ENCODE results near the gene TMEM256. TPM values are rescaled to one million over a fixed set of nuclear protein-coding genes. Genes with fewer than 3 reads are reported as not detected.

Gene TMEM256
- total RNA-seq, 1 donor: 141 TPM

GRCh38 chr17:7355053-7355452 is 48.8 kb downstream of the TMEM256 start, which contains the start of gene TMEM95:
TSS of gene TMEM95 (plus strand) at chr17:7355156. CDS start at chr17:7355205, 49 bp downstream.
- DNase-seq (ENCODE audit: low read depth in 2 of 3, low spot score in 2 of 3): no peak

DNA sequence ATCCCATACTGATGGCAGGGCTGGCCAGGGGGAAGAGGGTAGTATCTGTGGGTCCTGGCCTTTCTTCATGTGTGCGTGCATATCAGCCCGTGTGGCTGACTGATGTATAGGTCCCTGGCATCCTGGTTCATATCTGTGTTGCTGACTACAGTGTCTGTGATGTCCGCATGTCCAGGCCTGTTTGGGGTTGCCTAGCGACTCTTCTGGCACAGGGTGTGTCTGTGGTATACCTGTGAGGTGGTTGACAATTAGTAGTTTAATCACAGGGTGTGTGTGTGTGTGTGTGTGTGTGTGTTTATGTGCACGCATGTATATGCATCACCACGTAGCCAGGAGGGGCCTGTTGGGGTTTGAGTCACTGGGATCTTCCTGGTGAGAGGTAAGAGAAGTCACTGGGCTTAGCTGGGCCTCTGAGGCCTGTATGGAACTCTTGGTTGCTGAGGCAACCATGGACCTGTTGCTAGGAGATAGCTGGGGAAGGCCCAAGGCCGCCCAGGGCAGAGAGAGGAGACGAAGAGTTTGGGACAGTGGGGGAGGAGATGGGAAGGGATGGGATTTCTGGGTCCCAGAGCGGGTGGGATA is 49.5 kb downstream of the TMEM256 start:
- no peak for DNase-seq (ENCODE audit: low read depth in 2 of 3, low spot score in 2 of 3)

Other genes with a start within 250 kb of the TMEM256 start
- 7.3 TPM for gene ASGR1, start 224.7 kb downstream of the TMEM256 start, total RNA-seq
- 26.9 TPM for gene DLG4, start 184.3 kb downstream of the TMEM256 start, total RNA-seq
- gene ACADVL, start 184.2 kb downstream of the TMEM256 start, total RNA-seq: 191 TPM
- gene DVL2, start 169.6 kb downstream of the TMEM256 start, total RNA-seq: 78.6 TPM
- gene PHF23, start 164.6 kb downstream of the TMEM256 start, total RNA-seq: 24.2 TPM
- gene GABARAP, start 161.6 kb downstream of the TMEM256 start, total RNA-seq: 121 TPM
- 62.7 TPM for gene CTDNEP1, start 152.4 kb downstream of the TMEM256 start, total RNA-seq
- gene ELP5, start 151.9 kb downstream of the TMEM256 start, total RNA-seq: 54.7 TPM
- 9.7 TPM for gene CLDN7, start 141.6 kb downstream of the TMEM256 start, total RNA-seq
- 1.9 TPM for gene SLC2A4, start 122.4 kb downstream of the TMEM256 start, total RNA-seq
- 0.27 TPM for gene YBX2, start 109.5 kb downstream of the TMEM256 start, total RNA-seq
- gene EIF5A, start 96.5 kb downstream of the TMEM256 start, total RNA-seq: 522 TPM
- 70.3 TPM for gene GPS2, start 88.7 kb downstream of the TMEM256 start, total RNA-seq
- gene NEURL4, start 74.8 kb downstream of the TMEM256 start, total RNA-seq: 37.4 TPM
- 109 TPM for gene ACAP1, start 67.6 kb downstream of the TMEM256 start, total RNA-seq
- gene KCTD11, start 51.9 kb downstream of the TMEM256 start, total RNA-seq: 5.1 TPM
- not detected for gene TMEM95, start 48.9 kb downstream of the TMEM256 start, total RNA-seq
- 4.3 TPM for gene TNK1, start 23.0 kb downstream of the TMEM256 start, total RNA-seq
- 26.9 TPM for gene PLSCR3, start 9.6 kb downstream of the TMEM256 start, total RNA-seq
- gene NLGN2, start 3.7 kb upstream of the TMEM256 start, total RNA-seq: 6.7 TPM
- gene SPEM1, start 16.2 kb upstream of the TMEM256 start, total RNA-seq: not detected
- under 0.01 TPM for gene SPEM2, start 21.5 kb upstream of the TMEM256 start, total RNA-seq
- gene SPEM3, start 24.8 kb upstream of the TMEM256 start, total RNA-seq: not detected
- 17.0 TPM for gene TMEM102, start 31.3 kb upstream of the TMEM256 start, total RNA-seq
- gene FGF11, start 35.4 kb upstream of the TMEM256 start, total RNA-seq: 0.54 TPM
- 26.1 TPM for gene CHRNB1, start 41.0 kb upstream of the TMEM256 start, total RNA-seq
- 17.8 TPM for gene ZBTB4, start 75.5 kb upstream of the TMEM256 start, total RNA-seq
- not detected for gene SLC35G6, start 77.3 kb upstream of the TMEM256 start, total RNA-seq
- 234 TPM for gene POLR2A, start 80.3 kb upstream of the TMEM256 start, total RNA-seq
- gene TNFSF12, start 145.0 kb upstream of the TMEM256 start, total RNA-seq: 11.0 TPM
- 15.3 TPM for gene TNFSF13, start 154.7 kb upstream of the TMEM256 start, total RNA-seq
- gene SENP3, start 157.8 kb upstream of the TMEM256 start, total RNA-seq: 50.1 TPM
- gene CD68, start 175.5 kb upstream of the TMEM256 start, total RNA-seq: 16.4 TPM
- gene MPDU1, start 179.8 kb upstream of the TMEM256 start, total RNA-seq: 118 TPM
- 0.81 TPM for gene SOX15, start 186.0 kb upstream of the TMEM256 start, total RNA-seq
- 22.6 TPM for gene FXR2, start 210.8 kb upstream of the TMEM256 start, total RNA-seq
- gene SAT2, start 223.7 kb upstream of the TMEM256 start, total RNA-seq: 14.0 TPM
- not detected for gene SHBG, start 226.0 kb upstream of the TMEM256 start, total RNA-seq
- gene ATP1B2, start 246.8 kb upstream of the TMEM256 start, total RNA-seq: not detected